GM19035 (cell line): ENCODE data around the gene MYLK2.
A peak's percentile ranks its signal among the peaks of the same experiment; 100 is the strongest.

Experiments
- ATAC-seq: cut with Tn5 transposase; IDR thresholded peaks from one replicate; pipeline ENCODE4 v1.9.1; 2021; ENCODE audit not compliant: unreplicated experiment

Gene MYLK2

DNA sequence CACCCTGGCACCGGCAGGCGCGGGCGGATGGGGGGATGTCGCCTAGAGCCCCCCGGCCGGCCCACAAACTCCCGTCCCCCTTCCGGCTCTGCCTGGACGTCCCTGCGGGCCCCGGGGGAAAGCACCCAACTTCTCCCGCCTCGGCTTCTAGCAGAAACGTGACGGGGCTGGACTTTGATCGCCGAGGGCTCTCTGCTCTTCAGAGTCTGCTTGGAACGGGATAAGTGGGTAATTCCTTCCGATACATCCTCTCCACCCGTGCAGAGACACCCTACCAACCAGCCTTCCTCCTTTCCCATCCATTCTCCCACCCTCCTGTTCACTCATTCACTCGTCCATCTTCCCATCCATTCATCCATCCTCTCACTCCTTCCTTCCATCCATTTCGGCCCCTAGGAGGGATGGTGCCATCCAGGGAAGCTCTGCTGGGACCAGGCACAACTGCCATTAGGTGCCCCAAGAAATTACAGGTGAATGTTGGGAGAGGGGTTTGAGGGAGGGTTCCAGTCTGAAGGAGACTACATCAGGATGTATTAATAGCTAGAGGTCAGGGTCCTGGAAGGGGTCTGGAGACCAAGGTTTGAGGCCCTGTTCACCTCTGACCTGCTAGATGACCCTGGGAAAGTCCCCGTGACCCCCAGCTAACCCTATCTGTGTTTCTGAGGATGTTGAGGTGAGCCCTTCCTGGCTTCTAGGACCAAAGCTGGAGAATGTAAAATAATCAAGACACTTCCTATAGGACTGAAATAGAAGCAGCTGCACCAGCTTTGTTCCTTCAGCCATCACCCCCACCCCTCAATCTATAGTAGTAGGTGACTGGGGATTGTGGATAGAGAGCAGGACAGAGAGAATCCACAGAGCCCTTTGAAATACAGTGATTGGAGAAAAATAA, 51.8 kb downstream of the MYLK2 start:
- ATAC-seq = no peak

DNA sequence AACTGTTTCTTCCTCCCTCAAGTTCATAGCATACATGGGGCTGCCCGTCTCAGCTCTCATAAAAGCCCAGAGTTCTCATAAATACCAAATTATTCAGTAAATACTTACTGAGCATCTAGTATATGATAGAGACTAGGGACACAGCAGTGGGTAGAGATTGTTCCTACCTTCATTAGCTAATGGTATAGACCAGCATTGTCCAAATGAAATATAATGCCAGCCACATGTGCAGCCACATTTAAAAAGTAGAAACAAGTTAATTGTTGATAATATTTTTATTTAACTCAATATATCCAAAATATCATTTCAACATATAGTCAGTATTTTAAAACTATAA, 52.4 kb downstream of the MYLK2 start:
- no peak for ATAC-seq

DNA sequence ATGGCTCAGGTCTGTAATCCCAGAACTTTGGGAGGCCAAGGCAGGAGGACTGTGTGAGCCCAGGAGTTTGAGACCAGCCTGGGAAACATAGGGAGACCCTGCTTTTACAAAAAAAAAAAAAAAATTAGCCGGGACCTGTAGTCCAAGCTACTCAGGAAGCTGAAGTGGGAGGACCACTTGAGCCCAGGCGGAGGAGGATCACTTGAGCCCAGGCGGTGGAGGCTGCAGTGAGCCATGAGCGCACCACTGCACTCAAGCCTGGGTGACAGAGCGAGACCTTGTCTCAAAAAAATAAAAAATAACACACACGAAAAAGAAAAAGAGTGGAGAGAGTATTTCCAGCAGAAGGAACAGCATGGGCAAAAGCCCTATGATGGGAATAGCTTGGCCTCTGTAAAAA, 53.2 kb downstream of the MYLK2 start:
- ATAC-seq = no peak

DNA sequence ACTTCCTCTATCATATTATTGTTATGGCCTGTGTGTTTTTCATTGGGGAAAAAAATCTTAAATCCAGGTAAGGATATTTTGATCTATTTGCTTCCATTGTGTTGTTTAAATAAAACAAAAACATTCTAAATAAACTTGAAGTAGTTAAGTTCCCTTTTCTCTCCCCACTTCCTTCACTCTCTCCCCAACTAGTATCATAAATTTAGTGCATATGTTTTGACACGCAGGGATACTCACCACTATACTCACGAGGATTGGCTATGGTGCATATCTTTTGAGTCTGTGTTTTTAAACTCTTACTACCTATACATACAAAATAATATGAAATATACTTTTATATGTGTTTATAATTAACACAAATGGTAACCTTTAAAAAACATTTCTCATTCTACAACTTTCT, 56.5 kb downstream of the MYLK2 start:
- no peak for ATAC-seq

DNA sequence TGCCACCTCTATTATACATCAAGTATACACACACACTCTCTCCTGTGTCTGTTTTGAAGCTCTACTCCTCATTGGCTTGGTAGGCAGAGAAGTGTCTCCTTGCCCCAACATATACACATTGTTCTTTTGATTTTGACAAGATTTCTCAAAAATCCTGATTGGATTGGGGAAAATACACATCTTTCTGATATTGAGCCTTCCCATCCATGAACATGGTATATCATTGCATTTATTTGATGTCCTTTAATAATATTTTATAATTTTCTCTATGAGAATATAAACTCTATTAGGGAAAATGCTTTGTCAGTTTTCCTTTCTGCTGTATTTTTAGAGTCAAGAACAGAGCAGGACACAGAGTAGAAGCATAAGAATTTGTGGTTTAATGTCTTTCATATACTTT, 58.5 kb downstream of the MYLK2 start:
- ATAC-seq = no peak

DNA sequence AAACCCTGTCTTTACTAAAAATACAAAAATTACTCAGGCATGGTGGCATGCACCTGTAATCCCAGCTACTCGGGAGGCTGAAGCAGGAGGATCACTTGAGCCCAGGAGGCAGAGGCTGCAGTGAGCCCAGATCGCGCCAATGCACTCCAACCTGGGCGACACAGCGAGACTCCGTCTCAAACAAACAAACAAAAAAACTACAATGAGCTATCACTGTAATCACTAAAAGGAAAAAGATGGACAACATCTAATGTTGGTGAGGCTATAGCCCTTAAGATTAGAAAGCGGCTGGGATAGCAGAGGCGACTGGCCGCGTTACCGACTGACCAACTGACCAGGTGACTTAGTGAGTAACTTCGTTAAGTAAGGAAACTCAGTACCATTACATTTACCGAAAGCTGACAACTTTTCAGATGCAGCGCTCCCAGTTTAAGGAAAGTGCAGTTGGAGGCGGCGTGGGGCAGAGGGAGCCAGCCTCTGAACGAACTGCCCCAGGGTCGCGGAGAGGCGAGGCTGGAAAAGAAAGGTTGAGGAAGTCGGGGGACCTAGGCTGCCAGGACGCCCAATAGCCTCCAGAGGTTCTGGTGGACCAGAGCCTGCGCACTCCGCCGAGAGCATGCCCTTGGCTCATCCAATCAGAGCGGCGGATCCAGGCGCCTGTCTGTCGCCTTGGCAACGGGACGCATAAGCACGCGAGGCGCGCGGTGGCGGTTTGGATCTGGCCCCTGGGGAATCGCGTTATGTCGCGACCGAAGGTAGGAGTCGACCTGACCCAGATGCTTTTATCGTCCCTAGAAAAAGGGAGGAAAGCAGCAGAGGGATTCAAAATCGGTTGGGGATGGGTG, 60.2 kb downstream of the MYLK2 start:
- peak; percentile 92 for ATAC-seq

DNA sequence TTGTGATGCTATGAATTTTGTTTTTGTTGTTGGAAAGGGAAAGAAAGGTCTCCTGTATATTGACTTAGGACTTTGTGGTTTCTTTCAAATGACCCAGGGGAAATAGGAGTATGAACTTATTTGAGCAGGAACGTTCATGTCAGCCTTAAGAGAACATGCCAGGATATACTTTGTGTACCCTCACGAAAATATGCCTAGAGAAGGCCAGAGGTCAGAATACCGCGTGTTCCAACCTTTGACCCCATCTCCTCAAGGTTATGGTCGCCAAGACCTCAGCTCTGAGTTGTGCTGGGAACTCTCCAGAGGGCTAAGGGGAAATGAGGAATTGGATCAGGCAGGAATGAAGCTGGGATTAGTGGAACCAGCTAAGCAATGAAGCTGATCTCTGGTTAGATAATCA, 62.8 kb downstream of the MYLK2 start:
- ATAC-seq = no peak

DNA sequence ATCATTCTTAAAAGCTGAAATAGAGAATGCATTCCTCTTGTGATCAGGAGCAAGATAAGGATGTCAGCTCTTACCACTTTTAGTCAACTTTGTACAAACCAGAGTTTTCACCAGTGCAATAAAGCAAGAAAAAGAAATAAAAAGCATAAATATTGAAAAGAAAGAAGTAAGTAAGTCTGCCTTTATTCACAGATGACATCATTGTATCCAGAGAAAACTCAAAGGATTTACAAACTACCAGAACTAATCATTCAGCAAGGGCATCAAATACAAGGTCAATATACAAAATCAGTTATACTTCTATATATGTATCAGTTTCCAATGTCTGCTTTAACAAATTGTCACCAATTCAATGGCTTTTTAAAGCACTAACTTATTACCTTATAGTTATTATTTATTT, 64.7 kb downstream of the MYLK2 start:
- no peak for ATAC-seq
